Stomach (tissue), 4 donors: ENCODE measurements around the gene OVOL3.

Source experiments
- CTCF ChIP-seq, 7 experiments: fragments of 450-650 bp in 4 of 7; fragments of 200-600 bp in 3 of 7; sonication (generic) in 3 of 7; IDR thresholded peaks; one replicate each; pipeline ENCODE4 v1.5.1; 2016 to 2019; ENCODE audit warnings: antibody characterized with exemption in 7 of 7, control low read depth in 2 of 7, mild to moderate bottlenecking in 1 of 7
- POLR2A ChIP-seq, 4 donors: fragments of 450-650 bp; IDR thresholded peaks; one replicate each; pipeline ENCODE4 v1.6.1; 2016; ENCODE audit warnings: antibody characterized with exemption in 4 of 4, control low read depth in 2 of 4, mild to moderate bottlenecking in 1 of 4, moderate library complexity in 1 of 4
- POLR2AphosphoS5 ChIP-seq, 3 donors: sonication (generic); formaldehyde crosslinking; IDR thresholded peaks; one replicate each; pipeline ENCODE4 v1.6.1; 2016; ENCODE audit warnings: antibody characterized with exemption in 3 of 3

DNA sequence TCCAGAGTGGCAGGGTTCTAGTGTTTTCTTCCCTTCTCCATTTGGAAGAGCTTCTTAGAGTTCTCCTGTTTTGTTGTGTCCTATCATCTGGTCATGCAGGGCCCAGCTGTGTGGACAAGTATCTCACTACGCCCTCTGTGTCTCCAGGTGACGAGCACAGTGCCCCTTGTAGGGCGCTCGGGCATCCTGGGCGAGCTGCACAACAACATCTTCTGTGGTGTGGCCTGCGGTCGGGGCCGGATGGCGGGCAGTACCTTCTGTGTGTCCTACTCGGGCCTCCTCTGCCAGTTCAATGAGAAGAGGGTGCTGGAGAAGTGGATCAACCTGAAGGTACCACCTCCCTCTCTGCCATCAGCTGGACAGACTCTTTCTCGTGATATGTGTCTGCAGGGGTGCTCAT is 43.3 kb upstream of the OVOL3 start:
- TF ChIP-seq CTCF (IDR thresholded peaks at IDR 0.05) (no peak), POLR2A (IDR thresholded peaks at IDR 0.05) (no peak), POLR2AphosphoS5 (IDR thresholded peaks at IDR 0.05) (no peak)
